ENCODE data around the gene CNOT1.

- no peak for TF ChIP-seq CTCF (IDR thresholded peaks at IDR 0.05 in 2 of 3, conservative IDR thresholded peaks at IDR 0.05 in 1 of 3; ENCODE audit: borderline replicate concordance in 1 of 3, insufficient read depth in 1 of 3, low read depth in 2 of 3, low read length in 2 of 3)
- TF ChIP-seq EZH2 (IDR thresholded peaks at IDR 0.05): no peak
- TF ChIP-seq TCF7L2 (IDR thresholded peaks at IDR 0.05; ENCODE audit: borderline replicate concordance, extremely low read depth, insufficient read depth, insufficient read length): no peak
- TF ChIP-seq POLR2AphosphoS5 (IDR thresholded peaks at IDR 0.05; ENCODE audit: low read depth, low read length): no peak
- TF ChIP-seq EZH2phosphoT487 (IDR thresholded peaks at IDR 0.05; ENCODE audit: borderline replicate concordance): no peak
These were observed 15.4 kb downstream of the CNOT1 start for GRCh38 chr16:58614212-58614611.

Data from HCT116 (cell line).